A673 (cell line): ENCODE results near the gene FRS3. TPM values are rescaled to one million over a fixed set of nuclear protein-coding genes. Genes with fewer than 3 reads are reported as not detected.

Experiments used
- BruUV-seq: library from RNA; stranded (reverse); fragments of 400-500 nt; replicated peaks from 2 replicates; lab custom pipeline; 2021; lab: Mats Ljungman, UMichigan
- CTCF ChIA-PET: fragments of 300-600 bp; sonication (Branson Sonifier 250); formaldehyde crosslinking; loops from one replicate; lab custom pipeline; 2022; ENCODE audit warnings: antibody characterized with exemption; lab: Charles Lee
- POLR2A ChIA-PET: fragments of 300-600 bp; sonication (Branson Sonifier 250); formaldehyde crosslinking; loops from one replicate; lab custom pipeline; 2022; ENCODE audit warnings: antibody characterized with exemption; ENCODE audit not compliant: low non-redundant PET; lab: Charles Lee
- DNase-seq: peaks from one replicate; pipeline ENCODE4 v3.0.0-alpha.2; 2015; ENCODE audit warnings: low spot score
- H3K27ac ChIP-seq: fragments of 200-600 bp; sonication (generic); 2 replicates; pipeline ENCODE4 v1.5.1; 2016; ENCODE audit warnings: mixed run types, low read depth, mild to moderate bottlenecking, mixed read lengths, antibody characterized with exemption, low read length; ENCODE audit not compliant: poor library complexity, severe bottlenecking
- H3K27me3 ChIP-seq: fragments of 200-600 bp; sonication (generic); replicated peaks from 2 replicates; pipeline ENCODE4 v1.6.1; 2017; ENCODE audit warnings: mixed run types, low read depth, mild to moderate bottlenecking, mixed read lengths, antibody characterized with exemption, low read length; ENCODE audit not compliant: insufficient read depth, poor library complexity
- H3K36me3 ChIP-seq: fragments of 200-600 bp; sonication (generic); 2 replicates; pipeline ENCODE4 v1.6.1; 2016; ENCODE audit warnings: mixed run types, mild to moderate bottlenecking, mixed read lengths, antibody characterized with exemption, low read length; ENCODE audit not compliant: insufficient read depth, poor library complexity, severe bottlenecking
- H3K4me1 ChIP-seq: fragments of 200-600 bp; sonication (generic); 2 replicates; pipeline ENCODE4 v1.6.1; 2017; ENCODE audit warnings: mixed run types, mild to moderate bottlenecking, mixed read lengths, antibody characterized with exemption, low read length; ENCODE audit not compliant: insufficient read depth, poor library complexity, severe bottlenecking
- H3K4me3 ChIP-seq: fragments of 200-600 bp; sonication (generic); 2 replicates; pipeline ENCODE4 v1.5.1; 2016; ENCODE audit warnings: low read depth, mixed run types, mild to moderate bottlenecking, mixed read lengths, low read length; ENCODE audit not compliant: poor library complexity, severe bottlenecking
- H3K9me3 ChIP-seq: fragments of 200-600 bp; sonication (generic); 2 replicates; pipeline ENCODE4 v1.6.1; 2016; ENCODE audit warnings: mixed run types, low read depth, mild to moderate bottlenecking, mixed read lengths, antibody characterized with exemption, low read length; ENCODE audit not compliant: poor library complexity, severe bottlenecking
- EZH2 ChIP-seq: fragments of 200-600 bp; sonication (generic); IDR thresholded peaks from 2 replicates; pipeline ENCODE4 v1.6.1; 2017; ENCODE audit warnings: borderline replicate concordance, low read depth, mild to moderate bottlenecking, mixed read lengths, antibody characterized with exemption, low read length; ENCODE audit not compliant: poor library complexity, severe bottlenecking
- intact Hi-C: fragments of 100-400 bp; cut with micrococcal nuclease; formaldehyde crosslinking; loops from one replicate; pipeline ENCODE4 v1.10.0; 2022; ENCODE audit not compliant: unreplicated experiment
- total RNA-seq: library from RNA; stranded (reverse); gene quantifications from 2 replicates; pipeline ENCODE4 v1.2.3, GENCODE V29; 2021
- TF ChIP-seq, protein P1 (sequence below): fragments of 300-800, 200-600 bp; sonication (generic); conservative IDR thresholded peaks from 2 replicates; pipeline ENCODE4 v1.5.1; 2017; ENCODE audit warnings: low read depth, mild to moderate bottlenecking, antibody characterized with exemption, low read length, moderate library complexity, mixed read lengths

The FRS3 gene
- total RNA-seq, 1 experiment from 2014 or later = 3.0 TPM

- no peak for TF ChIP-seq EZH2
- TF ChIP-seq, protein P1, sequence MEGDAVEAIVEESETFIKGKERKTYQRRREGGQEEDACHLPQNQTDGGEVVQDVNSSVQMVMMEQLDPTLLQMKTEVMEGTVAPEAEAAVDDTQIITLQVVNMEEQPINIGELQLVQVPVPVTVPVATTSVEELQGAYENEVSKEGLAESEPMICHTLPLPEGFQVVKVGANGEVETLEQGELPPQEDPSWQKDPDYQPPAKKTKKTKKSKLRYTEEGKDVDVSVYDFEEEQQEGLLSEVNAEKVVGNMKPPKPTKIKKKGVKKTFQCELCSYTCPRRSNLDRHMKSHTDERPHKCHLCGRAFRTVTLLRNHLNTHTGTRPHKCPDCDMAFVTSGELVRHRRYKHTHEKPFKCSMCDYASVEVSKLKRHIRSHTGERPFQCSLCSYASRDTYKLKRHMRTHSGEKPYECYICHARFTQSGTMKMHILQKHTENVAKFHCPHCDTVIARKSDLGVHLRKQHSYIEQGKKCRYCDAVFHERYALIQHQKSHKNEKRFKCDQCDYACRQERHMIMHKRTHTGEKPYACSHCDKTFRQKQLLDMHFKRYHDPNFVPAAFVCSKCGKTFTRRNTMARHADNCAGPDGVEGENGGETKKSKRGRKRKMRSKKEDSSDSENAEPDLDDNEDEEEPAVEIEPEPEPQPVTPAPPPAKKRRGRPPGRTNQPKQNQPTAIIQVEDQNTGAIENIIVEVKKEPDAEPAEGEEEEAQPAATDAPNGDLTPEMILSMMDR = no peak
- H3K27me3 ChIP-seq = no peaks in the 10 kb centered on the region
- no peak for DNase-seq
- no peaks in the 10 kb centered on the region for H3K9me3 ChIP-seq
- no TSS peak for BruUV-seq
- no peaks in the 10 kb centered on the region for H3K36me3 ChIP-seq
- POLR2A ChIA-PET = no interaction called here
- intact Hi-C loops = no loop called here
- H3K4me1 ChIP-seq = peaks cover 5% of the 10 kb centered on the region
- no peak overlapping the region for H3K4me3 ChIP-seq
- no peak overlapping the region for H3K27ac ChIP-seq
- CTCF ChIA-PET = interaction anchor here (0.6 kb wide), 1 partner anchor 392 kb away, joined by 4 read pairs; no protein-coding TSS in a partner anchor
Measured at GRCh38 chr6:41759905-41760579, 19.7 kb downstream of the FRS3 start.

GRCh38 chr6:41759106-41759904 lies 20.4 kb downstream of the FRS3 start:
- no TSS peak for BruUV-seq
- TF ChIP-seq, protein P1 = no peak
- TF ChIP-seq EZH2 = no peak

GRCh38 chr6:41758641-41759035 lies 21.1 kb downstream of the FRS3 start:
- POLR2A ChIA-PET = no interaction called here
- no peak for TF ChIP-seq EZH2
- TF ChIP-seq, protein P1 = no peak
- no peak overlapping the region for H3K4me3 ChIP-seq
- peaks cover 5% of the 10 kb centered on the region for H3K4me1 ChIP-seq
- intact Hi-C loops = no loop called here
- no peaks in the 10 kb centered on the region for H3K27me3 ChIP-seq
- H3K9me3 ChIP-seq = no peaks in the 10 kb centered on the region
- H3K36me3 ChIP-seq = no peaks in the 10 kb centered on the region
- no peak overlapping the region for H3K27ac ChIP-seq
- no peak for DNase-seq
- BruUV-seq = no TSS peak
- CTCF ChIA-PET = no interaction called here

More at GRCh38 chr6:41759106-41759904, 20.4 kb downstream of the FRS3 start:
- no peak for DNase-seq
- Histone ChIP-seq H3K9me3 (no peaks in the 10 kb centered on the region), H3K4me1 (peaks cover 5% of the 10 kb centered on the region), H3K4me3 (no peak overlapping the region), H3K27ac (no peak overlapping the region), H3K36me3 (no peaks in the 10 kb centered on the region), H3K27me3 (no peaks in the 10 kb centered on the region)
- CTCF ChIA-PET = no interaction called here
- POLR2A ChIA-PET = no interaction called here
- intact Hi-C loops = no loop called here
